CD1c-positive myeloid dendritic cell (primary cell): ENCODE data around the gene RIT2.

ENCODE experiments used
- DNase-seq: peaks from one replicate; pipeline ENCODE4 v3.0.0-alpha.2; 2016; ENCODE audit errors: extremely low spot score

The RIT2 gene

GRCh38 chr18:42929857-42930256, 185.6 kb downstream of the RIT2 start:
- no peak for DNase-seq

GRCh38 chr18:42929181-42929580, 186.3 kb downstream of the RIT2 start:
- DNase-seq, result no peak

- DNase-seq, result no peak
Measured at GRCh38 chr18:42925036-42925435, 190.4 kb downstream of the RIT2 start.

GRCh38 chr18:42922363-42922762, 193.1 kb downstream of the RIT2 start:
- no peak for DNase-seq

- no peak for DNase-seq
Measured at GRCh38 chr18:42921226-42921737, 194.2 kb downstream of the RIT2 start.

- no peak for DNase-seq
Measured at GRCh38 chr18:42920621-42921020, 194.9 kb downstream of the RIT2 start.

GRCh38 chr18:42915299-42915698, 200.2 kb downstream of the RIT2 start:
- no peak for DNase-seq

- DNase-seq, result no peak
Measured at GRCh38 chr18:42914476-42914875, 201.0 kb downstream of the RIT2 start.

GRCh38 chr18:42909095-42909494, 206.4 kb downstream of the RIT2 start:
- DNase-seq, result no peak

- no peak for DNase-seq
Measured at GRCh38 chr18:42906761-42907160, 208.7 kb downstream of the RIT2 start.

GRCh38 chr18:42901161-42901560, 214.3 kb downstream of the RIT2 start:
- DNase-seq, result no peak

- DNase-seq, result no peak
Measured at GRCh38 chr18:42893977-42894376, 221.5 kb downstream of the RIT2 start.

- DNase-seq, result no peak
Measured at GRCh38 chr18:42892181-42892580, 223.3 kb downstream of the RIT2 start.

- no peak for DNase-seq
Measured at GRCh38 chr18:42891705-42892104, 223.8 kb downstream of the RIT2 start.

GRCh38 chr18:42883169-42883568, 232.3 kb downstream of the RIT2 start:
- no peak for DNase-seq

- no peak for DNase-seq
Measured at GRCh38 chr18:42882122-42882521, 233.4 kb downstream of the RIT2 start.

GRCh38 chr18:42872838-42873237, 242.6 kb downstream of the RIT2 start:
- DNase-seq, result no peak

GRCh38 chr18:42864876-42865275, 250.6 kb downstream of the RIT2 start:
- DNase-seq, result no peak

- no peak for DNase-seq
Measured at GRCh38 chr18:42861271-42861670, 254.2 kb downstream of the RIT2 start.

- DNase-seq, result no peak
Measured at GRCh38 chr18:42860548-42860947, 254.9 kb downstream of the RIT2 start.

GRCh38 chr18:42860011-42860410, 255.5 kb downstream of the RIT2 start:
- DNase-seq, result no peak

- DNase-seq, result no peak
Measured at GRCh38 chr18:42854558-42854957, 260.9 kb downstream of the RIT2 start.

GRCh38 chr18:42850174-42851083, 265.1 kb downstream of the RIT2 start:
- DNase-seq, result no peak

- no peak for DNase-seq
Measured at GRCh38 chr18:42839408-42839807, 276.1 kb downstream of the RIT2 start.
